ENCODE data around the gene BMERB1. TPM values are rescaled to one million over a fixed set of nuclear protein-coding genes. Genes with fewer than 3 reads are reported as not detected.

The BMERB1 gene
- total RNA-seq, 1 donor from 2014 or later, result 65.9 TPM

- Mint-ChIP-seq H3K27ac (ENCODE audit: unreplicated experiment) (no peak overlapping the region), H3K27me3 (ENCODE audit: unreplicated experiment) (peaks cover 2% of the 10 kb centered on the region), H3K36me3 (ENCODE audit: unreplicated experiment) (peaks cover 2% of the 10 kb centered on the region), H3K4me3 (ENCODE audit: unreplicated experiment) (no peak overlapping the region), H3K9me3 (ENCODE audit: unreplicated experiment) (peaks cover 4% of the 10 kb centered on the region), H3K4me1 (ENCODE audit: low read depth, unreplicated experiment) (no peaks in the 10 kb centered on the region)
- no peak for DNase-seq
- TF ChIP-seq CTCF (IDR thresholded peaks at IDR 0.05; ENCODE audit: partially characterized antibody, unreplicated experiment), result no peak
These were observed 158.8 kb downstream of the BMERB1 start for GRCh38 chr16:15593235-15593634.

- peaks cover 2% of the 10 kb centered on the region for H3K9me3 Mint-ChIP-seq (ENCODE audit: unreplicated experiment)
- TF ChIP-seq CTCF (IDR thresholded peaks at IDR 0.05; ENCODE audit: partially characterized antibody, unreplicated experiment), result no peak
- peaks cover 2% of the 10 kb centered on the region for H3K27me3 Mint-ChIP-seq (ENCODE audit: unreplicated experiment)
- H3K4me3 Mint-ChIP-seq (ENCODE audit: unreplicated experiment), result no peak overlapping the region
- H3K4me1 Mint-ChIP-seq (ENCODE audit: low read depth, unreplicated experiment), result no peaks in the 10 kb centered on the region
- no peaks in the 10 kb centered on the region for H3K36me3 Mint-ChIP-seq (ENCODE audit: unreplicated experiment)
- no peak for DNase-seq
- H3K27ac Mint-ChIP-seq (ENCODE audit: unreplicated experiment), result no peak overlapping the region
These were observed 160.4 kb downstream of the BMERB1 start for GRCh38 chr16:15594711-15595320.

- Mint-ChIP-seq H3K27ac (ENCODE audit: unreplicated experiment) (no peak overlapping the region), H3K27me3 (ENCODE audit: unreplicated experiment) (peaks cover 2% of the 10 kb centered on the region), H3K36me3 (ENCODE audit: unreplicated experiment) (no peaks in the 10 kb centered on the region), H3K4me3 (ENCODE audit: unreplicated experiment) (no peak overlapping the region), H3K4me1 (ENCODE audit: low read depth, unreplicated experiment) (no peaks in the 10 kb centered on the region), H3K9me3 (ENCODE audit: unreplicated experiment) (peaks cover 5% of the 10 kb centered on the region)
- DNase-seq, result no peak
- TF ChIP-seq CTCF (IDR thresholded peaks at IDR 0.05; ENCODE audit: partially characterized antibody, unreplicated experiment), result no peak
These were observed 162.7 kb downstream of the BMERB1 start for GRCh38 chr16:15597135-15597534.

- TF ChIP-seq CTCF (IDR thresholded peaks at IDR 0.05; ENCODE audit: partially characterized antibody, unreplicated experiment), result no peak
- H3K36me3 Mint-ChIP-seq (ENCODE audit: unreplicated experiment), result no peaks in the 10 kb centered on the region
- peaks cover 5% of the 10 kb centered on the region for H3K9me3 Mint-ChIP-seq (ENCODE audit: unreplicated experiment)
- H3K4me1 Mint-ChIP-seq (ENCODE audit: low read depth, unreplicated experiment), result no peaks in the 10 kb centered on the region
- H3K27me3 Mint-ChIP-seq (ENCODE audit: unreplicated experiment), result peaks cover 2% of the 10 kb centered on the region
- no peak for DNase-seq
- no peak overlapping the region for H3K27ac Mint-ChIP-seq (ENCODE audit: unreplicated experiment)
- no peak overlapping the region for H3K4me3 Mint-ChIP-seq (ENCODE audit: unreplicated experiment)
These were observed 163.6 kb downstream of the BMERB1 start for GRCh38 chr16:15597822-15598647.

GRCh38 chr16:15598648-15599190 lies 164.3 kb downstream of the BMERB1 start:
- peaks cover 2% of the 10 kb centered on the region for H3K27me3 Mint-ChIP-seq (ENCODE audit: unreplicated experiment)
- no peak for DNase-seq
- no peak for TF ChIP-seq CTCF (IDR thresholded peaks at IDR 0.05; ENCODE audit: partially characterized antibody, unreplicated experiment)
- H3K27ac Mint-ChIP-seq (ENCODE audit: unreplicated experiment), result no peak overlapping the region
- H3K36me3 Mint-ChIP-seq (ENCODE audit: unreplicated experiment), result no peaks in the 10 kb centered on the region
- H3K4me3 Mint-ChIP-seq (ENCODE audit: unreplicated experiment), result no peak overlapping the region
- peaks cover 4% of the 10 kb centered on the region for H3K9me3 Mint-ChIP-seq (ENCODE audit: unreplicated experiment)
- H3K4me1 Mint-ChIP-seq (ENCODE audit: low read depth, unreplicated experiment), result no peaks in the 10 kb centered on the region

Measured in glutamatergic neuron (in vitro differentiated cells).